Measurements from ENCODE around the gene TLE1.

- no peak for TF ChIP-seq EZH2 (IDR thresholded peaks at IDR 0.05; ENCODE audit: borderline replicate concordance, low read length)
- TF ChIP-seq, protein P1, sequence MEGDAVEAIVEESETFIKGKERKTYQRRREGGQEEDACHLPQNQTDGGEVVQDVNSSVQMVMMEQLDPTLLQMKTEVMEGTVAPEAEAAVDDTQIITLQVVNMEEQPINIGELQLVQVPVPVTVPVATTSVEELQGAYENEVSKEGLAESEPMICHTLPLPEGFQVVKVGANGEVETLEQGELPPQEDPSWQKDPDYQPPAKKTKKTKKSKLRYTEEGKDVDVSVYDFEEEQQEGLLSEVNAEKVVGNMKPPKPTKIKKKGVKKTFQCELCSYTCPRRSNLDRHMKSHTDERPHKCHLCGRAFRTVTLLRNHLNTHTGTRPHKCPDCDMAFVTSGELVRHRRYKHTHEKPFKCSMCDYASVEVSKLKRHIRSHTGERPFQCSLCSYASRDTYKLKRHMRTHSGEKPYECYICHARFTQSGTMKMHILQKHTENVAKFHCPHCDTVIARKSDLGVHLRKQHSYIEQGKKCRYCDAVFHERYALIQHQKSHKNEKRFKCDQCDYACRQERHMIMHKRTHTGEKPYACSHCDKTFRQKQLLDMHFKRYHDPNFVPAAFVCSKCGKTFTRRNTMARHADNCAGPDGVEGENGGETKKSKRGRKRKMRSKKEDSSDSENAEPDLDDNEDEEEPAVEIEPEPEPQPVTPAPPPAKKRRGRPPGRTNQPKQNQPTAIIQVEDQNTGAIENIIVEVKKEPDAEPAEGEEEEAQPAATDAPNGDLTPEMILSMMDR (IDR thresholded peaks at IDR 0.05; ENCODE audit: low read length), result no peak
Observed at GRCh38 chr9:81650586-81651515, 38.5 kb downstream of the TLE1 start.
